Lung microvascular endothelial cell (primary cell): ENCODE results near the gene TSPAN5. TPM values are rescaled to one million over a fixed set of nuclear protein-coding genes. Genes with fewer than 3 reads are reported as not detected.

Source experiments
- DNase-seq, 2 donors: peaks; one replicate each; pipeline versions ENCODE4 v3.0.0 to v3.0.0-alpha.2; 2010; ENCODE audit warnings: low read depth in 2 of 2
- total RNA-seq: library from RNA; depleted of rRNA; stranded (reverse); fragments of >200 nt; gene quantifications from 2 replicates; pipeline ENCODE4 v1.2.1, GENCODE V29; 2014

Gene TSPAN5
- total RNA-seq, 1 donor from 2014 or later: 83.9 TPM

DNA sequence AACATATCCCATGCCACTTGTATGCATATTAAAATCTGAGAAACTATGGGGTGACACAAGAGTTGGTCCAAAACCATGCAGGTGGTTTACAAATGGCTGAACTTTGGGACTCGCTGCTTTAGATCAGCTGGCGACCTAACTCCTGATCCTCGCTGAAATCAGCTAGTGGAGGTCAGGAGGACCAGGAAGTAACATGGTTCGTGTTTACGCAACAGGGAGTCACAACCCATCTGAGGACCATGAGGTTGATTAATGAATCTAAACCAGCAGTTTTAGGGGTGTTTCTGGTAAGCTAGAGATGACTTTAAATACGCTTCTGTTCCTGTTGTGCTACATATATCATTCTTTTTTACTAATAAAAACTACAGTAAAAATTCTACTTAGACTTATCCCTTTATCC, 12.9 kb downstream of the TSPAN5 start:
- no peak for DNase-seq

DNA sequence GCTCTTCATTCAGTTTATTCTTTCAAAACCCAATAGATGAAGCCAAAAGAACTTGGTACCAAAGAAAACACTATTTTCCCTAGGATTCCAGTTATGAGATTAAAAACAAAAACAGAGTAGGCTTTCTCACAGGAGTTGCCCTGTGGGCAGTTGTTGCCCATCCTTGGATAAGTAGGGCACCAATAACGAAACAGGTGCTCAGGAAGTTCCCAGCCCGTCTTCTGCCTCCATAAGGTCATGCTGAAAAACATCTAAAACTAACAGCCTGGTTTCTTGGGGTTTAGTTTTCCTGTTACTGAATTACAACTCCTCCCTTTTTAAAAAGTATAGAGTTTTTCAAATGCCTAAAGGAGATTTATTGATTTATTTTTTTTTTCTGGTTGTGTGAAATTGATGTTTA, 14.7 kb downstream of the TSPAN5 start:
- no peak for DNase-seq

DNA sequence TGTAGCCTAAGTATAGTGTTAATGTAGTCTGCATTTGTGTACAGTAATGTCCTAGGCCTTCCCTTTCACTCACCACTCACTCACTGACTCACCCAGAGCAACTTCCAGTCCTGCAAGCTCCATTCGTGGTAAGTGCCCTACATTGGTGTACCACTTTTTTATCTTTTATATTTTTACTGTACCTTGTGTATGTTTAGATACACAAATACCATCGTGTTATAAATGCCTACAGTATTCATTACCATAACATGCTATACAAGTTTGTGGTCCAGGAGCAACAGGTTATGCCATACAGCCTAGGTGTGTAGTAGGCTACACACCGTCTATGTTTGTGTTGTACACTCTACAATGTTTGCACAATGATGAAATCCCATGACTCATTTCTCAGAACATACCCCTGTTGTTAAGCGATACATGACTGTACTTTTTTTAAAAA, 15.4 kb downstream of the TSPAN5 start:
- DNase-seq: peak; percentile 59 to 60

DNA sequence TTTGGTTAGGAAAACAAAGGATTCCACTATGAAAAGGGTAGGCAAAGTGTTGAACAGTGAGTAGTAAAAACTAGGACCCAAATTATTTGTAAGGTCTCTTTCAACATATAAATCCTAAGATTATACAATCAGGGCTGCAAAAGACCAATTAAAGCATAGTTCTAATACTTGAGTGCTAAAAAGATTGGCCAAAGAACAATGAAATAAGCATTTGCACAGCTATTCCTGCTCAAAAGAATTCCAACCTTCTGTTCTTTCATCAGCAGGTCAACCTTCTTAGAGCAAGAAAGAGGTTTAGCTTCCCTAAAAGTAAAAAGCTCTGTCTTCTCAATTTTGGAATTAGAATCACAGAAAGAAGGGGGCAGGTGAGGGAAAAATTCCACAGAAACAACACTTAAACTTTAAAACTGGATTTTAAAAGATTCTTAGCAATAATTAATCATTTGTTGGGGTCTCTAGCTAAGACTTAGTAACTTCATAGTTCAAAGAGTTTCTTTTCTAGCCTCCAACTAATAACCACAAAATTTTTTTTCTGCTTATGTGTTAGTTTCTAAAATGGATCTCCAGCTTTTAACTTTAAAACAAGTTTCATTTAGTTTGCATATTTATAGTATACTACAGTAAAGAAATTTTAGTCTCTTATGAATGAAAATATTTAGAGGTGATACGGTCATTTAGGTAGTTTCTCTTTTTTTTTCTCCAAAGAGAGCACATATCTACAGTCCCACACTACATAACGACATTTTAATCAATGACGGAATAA, 16.3 kb downstream of the TSPAN5 start:
- DNase-seq: no peak

DNA sequence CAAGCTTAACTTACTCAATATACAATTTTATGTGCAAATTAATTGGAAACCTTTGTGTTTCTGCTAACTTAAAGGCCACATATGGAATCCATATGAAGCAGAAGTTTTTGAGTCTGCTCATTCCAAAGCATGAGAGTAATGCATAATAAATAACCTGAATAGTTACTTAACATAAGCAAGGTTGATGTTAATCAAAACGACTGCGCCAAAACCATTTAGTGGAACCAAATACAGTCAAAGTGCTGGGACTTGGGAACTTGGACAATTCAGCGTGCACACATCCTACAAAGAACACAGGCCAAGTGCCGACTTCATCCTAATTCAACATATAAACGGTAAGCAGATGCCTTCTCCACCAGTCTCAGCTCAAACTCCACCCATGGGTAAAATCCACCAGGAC, 17.0 kb downstream of the TSPAN5 start:
- no peak for DNase-seq

DNA sequence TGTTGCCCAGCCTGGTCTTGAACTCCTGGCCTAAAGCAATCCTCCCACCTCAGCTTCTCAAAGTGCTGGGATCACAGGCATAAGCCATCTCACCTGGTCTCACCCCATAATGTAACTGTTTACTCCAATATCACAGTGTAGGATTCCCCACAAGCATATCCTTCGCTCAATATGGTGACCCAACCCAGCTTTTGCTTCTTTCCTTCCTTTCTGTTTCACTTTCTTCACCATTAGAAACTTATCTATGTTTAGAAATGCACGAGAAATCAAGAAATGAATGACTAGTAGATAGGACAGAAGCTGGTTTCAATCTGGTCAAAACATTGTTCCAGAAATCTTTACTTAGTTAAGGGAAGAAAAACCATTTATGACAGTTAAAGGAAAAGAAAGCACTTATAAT, 18.9 kb downstream of the TSPAN5 start:
- DNase-seq: peak in 1 of 2 donors; percentile 27

DNA sequence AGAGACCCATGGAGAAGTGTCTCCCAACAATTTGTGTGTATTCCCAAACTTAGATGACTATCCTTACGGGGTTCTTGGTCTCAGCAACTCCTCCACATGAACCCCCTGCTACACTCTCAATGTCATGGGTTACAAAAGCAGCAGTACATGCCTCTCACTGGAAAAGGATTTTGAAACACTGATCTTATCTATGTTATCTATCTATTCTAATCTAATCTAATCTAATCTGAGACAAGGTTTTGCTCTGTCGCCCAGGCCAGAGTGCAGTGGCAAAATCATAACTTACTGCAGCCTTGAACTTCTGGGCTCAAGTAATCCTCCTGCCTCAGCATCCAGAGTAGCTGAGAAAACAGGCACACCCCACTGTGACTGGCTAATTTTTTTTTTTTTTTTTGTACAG, 19.3 kb downstream of the TSPAN5 start:
- DNase-seq: no peak

DNA sequence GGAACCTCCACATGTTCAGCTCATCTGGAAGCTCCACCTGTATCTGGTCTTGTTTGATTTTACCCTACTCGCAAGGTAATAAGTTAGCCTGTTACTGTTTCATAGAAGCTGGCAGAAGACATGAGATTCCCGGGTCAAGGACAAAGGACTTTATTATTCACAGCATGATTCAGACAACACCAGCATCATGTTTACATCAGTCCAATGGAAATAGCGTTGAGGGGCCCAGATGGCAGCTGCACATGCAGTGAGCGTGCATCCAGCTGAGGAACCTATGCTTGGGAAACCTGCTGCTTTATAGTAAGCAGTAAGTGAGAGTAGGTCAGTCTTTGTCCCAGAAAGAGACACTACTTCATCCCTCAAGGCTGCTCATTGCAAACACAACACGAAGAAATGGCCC, 19.8 kb downstream of the TSPAN5 start:
- no peak for DNase-seq

DNA sequence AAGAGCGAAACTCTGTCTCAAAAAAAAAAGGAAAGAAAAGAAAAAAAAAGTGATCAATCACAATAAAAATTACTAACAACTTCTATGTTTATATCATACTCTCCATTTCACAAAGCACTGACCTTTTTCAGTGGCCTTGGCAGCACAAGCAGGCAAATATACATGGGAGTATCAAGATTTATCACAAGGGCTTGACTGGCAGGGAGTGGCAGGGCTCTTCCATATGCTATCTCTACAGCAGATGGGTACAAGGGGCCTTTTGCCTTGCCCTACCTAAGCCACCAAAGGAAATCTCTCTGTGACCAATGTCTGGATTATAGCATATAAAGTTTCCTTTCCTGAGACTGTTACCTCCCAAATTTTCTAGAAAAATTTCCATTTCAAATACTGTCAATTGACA, 24.4 kb downstream of the TSPAN5 start:
- DNase-seq: no peak

DNA sequence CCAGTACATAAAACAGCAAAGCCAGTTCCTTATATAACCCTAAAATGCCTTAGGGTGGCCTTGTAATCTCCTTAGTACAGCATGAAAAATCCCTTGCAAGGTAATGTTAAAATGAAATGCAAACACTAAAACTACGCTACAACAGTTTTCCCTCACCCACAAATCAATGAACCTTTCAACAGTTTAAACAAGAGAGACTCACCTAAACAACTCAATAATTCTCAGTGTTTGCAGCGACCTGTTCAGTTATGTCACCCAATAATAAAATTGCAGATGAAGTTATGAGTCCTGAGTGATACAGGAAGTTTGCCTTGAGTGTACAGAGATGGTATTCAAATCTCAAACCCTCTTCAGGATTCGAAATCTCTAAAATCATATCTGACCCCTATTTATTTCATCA, 25.3 kb downstream of the TSPAN5 start:
- no peak for DNase-seq

DNA sequence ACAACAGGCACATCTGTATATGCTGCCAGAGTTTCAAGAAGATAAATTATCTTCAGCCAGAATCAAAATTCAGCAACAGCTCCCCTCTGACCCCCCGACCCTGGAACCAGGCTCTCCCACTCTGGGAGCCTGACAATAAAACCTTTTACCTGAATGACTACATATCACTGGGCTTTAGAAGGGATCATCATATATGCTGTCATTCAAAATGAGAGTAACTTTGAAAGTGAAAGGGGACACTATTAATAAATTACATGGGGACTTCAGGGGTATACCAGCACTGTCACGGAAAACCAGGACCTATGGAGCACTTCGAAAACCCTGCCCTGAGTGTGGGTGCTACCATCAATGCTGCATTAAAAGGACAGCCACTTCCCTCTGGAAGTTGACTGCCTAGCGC, 26.2 kb downstream of the TSPAN5 start:
- DNase-seq: no peak

DNA sequence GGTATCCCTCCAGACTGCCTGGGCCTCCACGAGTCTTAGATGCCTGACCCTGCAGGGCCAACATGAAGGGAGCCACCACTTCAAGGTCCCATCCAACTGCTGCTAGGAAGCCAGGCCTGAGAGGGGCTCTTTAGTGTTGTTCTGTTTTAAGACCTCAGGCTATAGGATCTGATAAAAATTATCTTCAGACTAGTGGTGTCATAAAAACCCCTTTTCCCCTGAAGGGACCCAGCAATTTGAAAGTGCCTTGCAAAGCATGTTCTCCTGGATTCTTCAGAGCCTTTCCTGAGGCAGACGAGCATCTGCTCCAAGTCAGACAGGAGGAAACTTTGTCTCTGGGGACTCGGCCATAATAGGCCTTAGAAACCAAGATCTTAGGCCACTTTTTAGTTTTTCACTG, 26.9 kb downstream of the TSPAN5 start:
- no peak for DNase-seq

DNA sequence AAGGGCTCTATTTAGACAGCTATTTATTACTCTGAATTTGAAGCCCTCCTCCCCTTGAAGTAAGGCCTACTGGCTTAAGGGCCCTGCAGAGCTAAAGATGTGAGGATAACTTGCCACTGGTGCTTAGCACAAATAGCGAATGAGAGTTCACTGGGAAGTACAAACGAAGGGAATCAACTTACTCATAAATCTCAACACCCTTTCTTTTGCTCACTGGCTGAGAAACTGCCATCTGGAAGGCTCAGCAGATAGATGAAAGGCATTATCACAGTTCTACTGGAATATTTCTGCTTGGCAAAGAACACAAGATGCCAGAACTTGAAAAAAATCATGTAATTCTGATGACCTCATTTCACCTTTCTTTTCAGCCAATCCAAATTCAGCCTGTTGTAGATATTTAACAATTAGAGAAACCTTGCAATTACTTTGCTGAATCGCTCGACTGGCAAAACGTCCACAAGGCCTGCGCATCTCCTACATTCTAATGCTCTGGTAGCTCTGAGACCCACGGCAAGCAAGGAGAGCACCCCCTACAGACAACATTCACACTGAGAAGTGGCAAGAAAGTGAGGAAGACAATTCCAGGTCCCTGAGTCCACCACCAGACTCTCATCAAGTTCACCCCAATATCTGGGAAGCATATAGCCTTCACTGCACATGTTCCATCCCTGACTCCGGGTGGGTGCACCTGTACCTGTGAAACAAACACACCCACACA, 27.5 kb downstream of the TSPAN5 start:
- no peak for DNase-seq

DNA sequence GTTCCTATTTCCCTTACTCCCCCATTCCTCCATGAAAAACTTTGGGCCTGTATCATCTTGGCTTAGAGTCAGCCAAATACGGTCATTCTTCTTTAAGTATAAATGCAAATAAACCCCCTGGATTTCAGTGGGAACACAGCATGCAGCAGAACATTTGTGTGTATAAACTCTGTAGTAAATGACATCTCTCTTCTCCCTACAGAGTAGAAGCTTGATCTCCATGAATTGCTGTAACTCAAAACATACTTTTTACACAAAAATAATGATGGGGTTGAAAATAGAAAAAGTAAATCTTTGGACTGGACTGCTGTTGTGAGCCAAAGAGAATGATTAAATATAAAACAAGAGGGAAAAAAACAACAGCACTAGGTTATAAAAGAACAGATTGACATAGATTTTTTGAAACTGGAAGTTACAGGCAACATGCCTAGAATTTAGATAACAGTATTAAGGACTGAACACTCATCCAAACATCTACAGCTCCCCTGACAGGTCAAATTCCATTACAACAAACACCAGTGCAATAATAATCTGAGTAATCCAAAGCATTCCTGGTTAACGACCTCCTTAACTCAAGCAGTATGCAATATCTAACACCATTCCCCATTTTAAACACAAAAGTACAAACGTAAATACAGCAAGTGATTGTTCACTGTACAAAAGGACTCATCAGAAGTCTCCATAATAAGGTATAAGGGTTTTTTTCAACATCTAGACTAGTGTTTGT, 30.7 kb downstream of the TSPAN5 start:
- DNase-seq: peak; percentile 45 to 55

DNA sequence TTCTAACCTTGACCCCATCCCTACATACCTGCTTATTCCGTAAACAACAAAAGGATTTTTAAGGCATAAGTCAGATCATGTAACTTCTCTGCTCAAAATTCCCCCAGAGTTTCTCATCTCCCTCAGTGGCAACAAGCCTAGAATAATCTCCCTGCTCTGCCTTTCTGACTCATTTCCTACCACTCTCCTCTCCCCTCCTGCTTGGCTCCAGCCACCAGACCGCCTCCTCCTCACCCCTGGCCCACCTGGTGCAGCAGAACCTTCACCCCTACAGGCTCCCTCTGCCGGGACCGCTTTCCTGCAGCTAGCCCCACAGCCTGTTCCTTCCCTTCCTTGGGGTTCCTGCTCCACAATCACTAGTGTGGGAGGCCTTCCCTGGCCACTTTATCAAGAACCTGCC, 32.1 kb downstream of the TSPAN5 start:
- peak; percentile 77 to 88 for DNase-seq

DNA sequence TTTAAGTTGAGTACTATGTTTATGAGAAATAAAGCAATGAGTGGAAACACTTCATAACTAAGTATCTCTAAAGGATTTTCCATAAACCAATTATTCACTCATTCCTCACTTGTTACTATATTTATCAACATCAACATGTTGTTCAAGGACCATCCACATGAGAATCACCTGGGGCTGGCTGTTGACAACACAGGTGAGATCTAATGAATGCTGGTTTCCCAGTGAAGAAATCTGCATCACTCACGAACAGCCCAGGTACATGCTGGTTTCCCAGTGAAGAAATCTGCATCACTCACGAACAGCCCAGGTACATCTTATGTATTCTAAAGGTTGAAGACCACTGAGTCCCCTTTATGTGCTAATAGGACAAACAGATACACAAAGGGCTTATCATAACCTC, 32.5 kb downstream of the TSPAN5 start:
- DNase-seq: no peak

DNA sequence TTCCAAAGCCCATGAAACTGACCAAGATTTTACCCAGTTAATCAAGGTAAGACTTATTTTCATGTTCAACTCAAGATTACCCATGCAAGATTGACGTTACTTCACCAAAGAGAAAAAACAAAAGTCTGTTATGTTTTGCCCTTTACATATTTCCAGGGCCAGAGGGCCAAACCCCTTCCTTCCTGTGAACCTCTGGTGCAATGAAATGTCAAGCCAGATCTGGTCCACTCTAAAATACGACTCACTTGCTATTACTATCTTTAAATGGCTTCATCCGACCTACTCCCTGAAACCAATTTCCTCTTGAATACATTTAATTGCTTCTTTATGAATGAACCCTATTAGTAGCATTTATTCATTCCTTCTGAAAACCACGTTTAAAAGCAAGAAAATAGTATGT, 33.0 kb downstream of the TSPAN5 start:
- peak; percentile 37 to 52 for DNase-seq

DNA sequence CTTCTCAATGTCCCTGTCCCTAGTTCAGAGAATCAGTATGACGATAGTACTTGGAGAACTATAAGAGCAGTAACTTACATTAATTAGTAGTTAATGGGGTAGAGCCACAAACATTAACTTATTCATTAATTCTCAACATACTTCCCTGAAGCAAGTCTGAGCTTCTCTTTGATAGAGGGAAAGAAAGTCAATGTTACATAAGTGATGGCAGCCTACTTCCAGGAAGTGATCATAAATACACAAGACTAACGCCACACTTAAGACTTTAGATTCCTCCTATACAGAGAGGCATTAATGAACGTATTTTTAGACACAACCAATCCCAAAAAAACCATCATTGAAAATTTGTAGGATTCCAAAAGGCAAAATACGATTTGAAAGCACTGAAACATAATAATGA, 33.8 kb downstream of the TSPAN5 start:
- DNase-seq: no peak

DNA sequence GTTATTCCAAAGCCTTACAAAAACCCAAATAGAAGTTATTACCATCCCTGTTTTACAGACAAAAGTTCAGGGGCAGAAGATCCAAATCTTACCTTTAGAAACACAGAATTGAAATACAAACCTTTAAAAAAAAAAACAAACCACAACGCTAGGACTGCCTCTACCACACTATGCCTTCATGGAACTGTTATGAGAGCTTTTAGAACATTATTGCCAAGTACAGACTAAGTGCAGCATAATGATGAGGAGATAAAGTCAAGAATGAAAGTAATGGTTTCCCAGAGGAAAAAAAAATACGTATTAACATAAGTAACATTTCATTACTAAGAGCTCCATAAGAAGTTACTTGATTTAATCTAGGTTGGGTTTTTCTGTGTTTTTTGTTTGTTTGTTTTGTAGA, 34.3 kb downstream of the TSPAN5 start:
- DNase-seq: no peak

DNA sequence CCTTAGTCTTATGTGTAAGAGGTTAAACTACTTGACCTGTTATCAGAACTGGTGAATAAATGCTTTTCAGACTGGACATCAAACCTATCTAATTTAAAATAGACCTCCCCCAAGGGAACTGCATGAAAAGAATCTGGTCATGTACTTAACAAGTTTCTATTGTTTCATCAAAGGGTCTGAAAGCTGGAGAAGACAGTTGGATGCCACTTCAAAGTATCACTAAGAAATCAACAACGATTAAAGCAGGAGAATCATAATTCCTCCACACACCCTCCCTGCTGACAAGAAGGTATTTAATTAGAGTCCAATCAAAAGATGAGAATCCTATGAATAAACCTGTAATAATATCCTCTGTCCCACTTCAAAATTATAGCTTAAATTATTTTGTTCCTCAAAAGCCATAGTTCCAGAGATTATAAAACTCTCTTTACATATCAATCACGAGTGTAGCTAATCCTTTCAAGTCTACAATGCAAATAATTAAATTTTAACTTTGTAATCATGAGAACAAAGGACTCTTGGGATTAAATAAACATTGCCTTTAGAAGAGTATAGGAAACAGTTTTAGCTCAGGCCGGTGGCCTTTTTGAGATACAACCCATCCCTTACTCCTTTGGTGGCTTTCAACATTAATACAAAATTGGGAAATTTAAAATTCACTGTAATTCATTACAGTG, 35.1 kb downstream of the TSPAN5 start:
- no peak for DNase-seq

DNA sequence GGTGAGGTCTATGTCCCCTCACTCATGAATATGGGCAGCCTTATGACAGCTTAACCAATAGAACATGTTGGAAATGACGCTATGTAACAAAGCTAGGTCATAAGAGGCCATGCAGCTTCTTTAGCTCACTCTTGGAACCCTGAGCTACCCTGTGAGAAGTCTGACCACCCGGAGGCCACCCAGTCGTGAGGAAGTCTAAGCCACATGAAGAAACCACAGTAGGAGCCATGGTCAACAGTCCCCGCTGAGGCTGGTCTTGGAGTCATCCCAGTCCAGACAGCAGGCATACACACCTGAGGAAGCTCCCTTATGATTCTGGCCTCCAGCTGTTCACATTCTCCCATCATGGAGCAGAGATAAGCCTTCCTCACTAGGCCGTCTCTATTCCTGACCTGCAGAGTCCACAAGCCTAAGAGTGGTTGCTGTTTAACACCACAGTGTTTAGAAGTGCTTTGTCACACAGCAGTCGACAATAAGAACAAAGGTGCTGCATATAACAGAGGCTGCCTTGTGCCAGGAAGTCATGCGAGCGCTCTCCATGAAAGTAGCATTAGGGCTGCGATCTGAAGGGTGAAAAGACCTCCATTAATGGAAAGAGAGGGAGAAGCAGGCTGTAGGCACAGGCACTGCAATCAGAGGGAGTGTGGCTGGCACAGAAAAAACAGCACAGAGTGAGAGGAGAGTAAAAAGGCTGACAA, 38.2 kb downstream of the TSPAN5 start:
- DNase-seq: no peak
